Prostate gland (tissue), 2 donors: Measurements from ENCODE around the gene INAFM2.

ENCODE experiments used
- CTCF ChIP-seq, 4 experiments: fragments of 200-600 bp in 2 of 4; fragments of 450-650 bp in 2 of 4; sonication (generic) in 2 of 4; IDR thresholded peaks; 1 replicate in 3 of 4; 2 replicates in 1 of 4; pipeline ENCODE4 v1.5.1; 2016 to 2019; ENCODE audit warnings: antibody characterized with exemption in 4 of 4, mild to moderate bottlenecking in 2 of 4, moderate library complexity in 2 of 4
- POLR2AphosphoS5 ChIP-seq: sonication (generic); formaldehyde crosslinking; IDR thresholded peaks from one replicate; pipeline ENCODE4 v1.6.1; 2017; ENCODE audit warnings: antibody characterized with exemption

- no peak for TF ChIP-seq CTCF (IDR thresholded peaks at IDR 0.05)
- no peak for TF ChIP-seq POLR2AphosphoS5
Measured at GRCh38 chr15:40316931-40317330, 6.6 kb upstream of the INAFM2 start.
